Ovary (tissue), 3 donors: ENCODE data around the gene HSD17B3.

Source experiments
- CTCF ChIP-seq, 3 donors: fragments of 450-650 bp in 2 of 3; fragments of 200-600 bp in 1 of 3; IDR thresholded peaks; one replicate each; pipeline versions ENCODE4 v1.5.1 to v1.8.0; 2016 to 2022; ENCODE audit warnings: antibody characterized with exemption in 3 of 3, mild to moderate bottlenecking in 1 of 3
- POLR2A ChIP-seq: fragments of 450-650 bp; IDR thresholded peaks from one replicate; pipeline ENCODE4 v1.6.1; 2017; ENCODE audit warnings: antibody characterized with exemption, mild to moderate bottlenecking, moderate library complexity
- donor health status: DM: no; HTN: no; CAD: no.

DNA sequence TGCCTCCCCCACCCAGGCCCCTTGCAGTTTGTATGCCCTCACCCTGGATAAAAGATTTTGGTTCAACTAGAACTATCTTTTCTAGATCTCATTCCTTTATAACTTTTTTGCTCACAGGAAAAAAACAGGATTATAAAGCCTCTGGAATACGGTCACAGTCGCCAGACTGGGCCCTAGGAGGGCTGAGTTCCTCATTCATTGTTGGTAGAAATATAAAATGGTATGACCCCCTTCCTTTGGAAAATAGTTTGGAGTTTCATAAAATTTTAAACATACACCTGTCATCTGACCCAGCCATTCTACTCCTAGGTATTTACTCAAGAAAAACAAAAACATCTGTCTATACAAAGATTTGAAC, 82.1 kb downstream of the HSD17B3 start:
- no peak for TF ChIP-seq CTCF (IDR thresholded peaks at IDR 0.05)
- no peak for TF ChIP-seq POLR2A
